ENCODE measurements around the gene EXPH5.
"Not testable (repeated sequence)": the region's sequence is repeated elsewhere in the genome, so short reads cannot be mapped to it uniquely, and the experiment has no call there.

EXPH5 gene, protein sequence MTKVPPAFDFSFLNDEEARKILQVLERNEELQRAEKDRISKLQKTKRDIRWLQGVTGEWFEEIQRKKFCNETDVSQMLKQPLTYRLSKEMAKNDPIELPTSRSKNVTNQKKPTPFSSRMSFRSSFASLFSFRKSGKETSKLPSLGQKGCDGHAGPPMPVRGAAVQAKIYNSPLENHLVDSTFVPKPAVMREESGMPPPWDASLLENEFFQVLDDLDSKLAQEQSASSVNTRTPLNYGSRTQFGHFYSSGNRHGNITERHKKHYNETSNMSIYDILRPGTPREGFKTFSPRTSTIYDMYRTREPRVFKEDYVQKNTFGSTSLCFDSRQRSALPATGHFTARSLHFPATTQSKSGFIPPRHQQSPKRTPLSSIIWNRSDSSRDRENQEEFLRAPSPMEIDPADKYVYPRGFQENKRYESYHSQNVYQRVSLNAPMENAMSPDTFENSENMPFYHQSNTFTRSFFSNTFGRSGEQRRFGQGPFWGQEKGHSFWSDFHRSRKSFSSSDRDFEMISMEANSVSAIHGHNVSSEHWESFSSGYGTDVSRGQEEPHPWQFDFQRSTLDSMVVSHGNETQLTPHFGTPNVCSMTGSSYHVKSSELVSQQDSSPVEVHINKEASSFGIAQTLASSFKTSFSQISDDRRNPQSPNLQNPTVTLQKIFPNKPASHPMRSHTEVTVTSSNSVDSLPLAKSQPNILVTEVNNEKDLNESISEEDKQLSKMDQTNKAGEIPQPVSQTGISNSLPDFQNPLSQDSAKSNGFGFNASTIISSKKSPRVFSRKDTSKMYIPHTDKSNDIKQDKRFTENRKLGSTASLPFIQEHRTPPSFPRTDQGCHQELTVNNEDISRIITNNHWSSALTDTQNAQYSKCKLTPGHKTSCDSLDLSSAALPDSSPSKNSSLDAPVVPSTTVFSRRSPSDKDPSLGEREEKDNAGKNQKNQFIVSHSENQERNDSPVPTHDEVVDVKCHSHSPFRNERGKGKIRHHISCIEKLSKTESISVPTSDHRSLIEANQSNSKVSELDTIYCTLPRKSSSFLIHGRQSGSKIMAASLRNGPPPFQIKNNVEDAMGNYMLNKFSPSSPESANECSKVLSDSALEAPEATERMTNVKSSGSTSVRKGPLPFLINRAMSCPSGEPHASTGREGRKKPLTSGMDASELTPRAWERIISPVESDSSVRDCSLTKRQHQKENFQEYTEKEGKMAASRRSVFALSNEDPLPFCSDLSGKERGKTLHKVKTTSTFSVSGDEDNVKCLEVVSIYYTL (N-terminal part only)

DNA sequence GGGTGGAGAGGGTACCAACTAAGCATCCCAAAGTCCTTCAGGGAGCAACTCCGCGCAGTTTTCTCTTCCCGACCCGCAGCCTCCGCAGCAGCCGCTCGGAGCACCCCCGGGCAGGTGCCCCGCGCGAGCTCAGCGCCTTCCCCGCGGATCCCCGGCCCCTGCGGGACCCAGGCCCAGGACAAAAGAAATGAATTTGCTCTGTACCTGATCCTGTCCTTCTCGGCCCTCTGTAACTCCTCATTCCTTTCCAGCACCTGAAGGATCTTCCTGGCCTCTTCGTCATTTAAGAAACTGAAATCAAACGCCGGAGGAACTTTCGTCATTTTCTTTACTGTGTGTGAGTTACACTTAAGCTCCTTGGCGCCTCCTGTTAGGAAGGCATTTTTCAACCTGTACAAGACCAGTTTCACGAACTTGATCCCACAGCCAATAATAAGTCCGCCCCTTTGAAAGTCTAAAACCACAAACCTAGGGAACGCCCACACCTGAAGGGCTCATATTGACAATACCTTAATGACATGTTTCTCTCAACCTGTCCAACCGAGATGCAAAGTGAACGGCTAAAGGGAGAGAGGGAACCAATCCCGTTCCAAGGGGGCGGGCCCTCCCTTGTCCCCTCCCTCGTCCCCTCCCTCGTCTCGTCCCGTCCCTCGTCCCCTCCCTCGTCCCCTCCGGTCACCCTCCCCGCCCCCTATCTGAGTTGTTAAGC lies at the start of gene EXPH5:
EXPH5 (minus strand) TSS at position 555 of the 709 bp plus-strand sequence; CDS start at position 323, 232 bp downstream.
- DNase-seq (ENCODE audit: insufficient read length, low spot score) (peak; percentile 50), FAIRE-seq (peak; percentile 96)
- no peak for TF ChIP-seq POLR2A (IDR thresholded peaks at IDR 0.05; ENCODE audit: low read depth, low read length)

DNA sequence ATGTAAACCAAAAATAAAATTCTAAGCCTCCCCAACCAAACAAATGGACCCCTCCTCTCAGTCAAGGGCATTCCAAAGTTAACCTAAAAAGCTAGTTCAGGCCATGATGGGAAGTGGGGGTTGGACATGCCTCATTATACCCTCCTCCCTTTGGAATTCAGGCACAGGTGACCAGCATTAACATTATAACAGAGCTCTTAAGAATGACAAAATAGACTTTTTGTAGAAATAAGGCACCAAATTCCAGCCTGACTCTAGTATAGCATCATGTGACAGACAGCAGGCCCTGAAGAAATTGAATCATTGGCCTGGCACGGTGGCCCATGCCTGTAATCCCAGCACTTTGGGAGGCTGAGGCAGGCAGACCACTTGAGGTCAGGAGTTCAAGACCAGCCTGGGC lies 48.2 kb upstream of the EXPH5 start:
- not testable (repeated sequence) for DNase-seq (ENCODE audit: insufficient read length, low spot score); FAIRE-seq

DNA sequence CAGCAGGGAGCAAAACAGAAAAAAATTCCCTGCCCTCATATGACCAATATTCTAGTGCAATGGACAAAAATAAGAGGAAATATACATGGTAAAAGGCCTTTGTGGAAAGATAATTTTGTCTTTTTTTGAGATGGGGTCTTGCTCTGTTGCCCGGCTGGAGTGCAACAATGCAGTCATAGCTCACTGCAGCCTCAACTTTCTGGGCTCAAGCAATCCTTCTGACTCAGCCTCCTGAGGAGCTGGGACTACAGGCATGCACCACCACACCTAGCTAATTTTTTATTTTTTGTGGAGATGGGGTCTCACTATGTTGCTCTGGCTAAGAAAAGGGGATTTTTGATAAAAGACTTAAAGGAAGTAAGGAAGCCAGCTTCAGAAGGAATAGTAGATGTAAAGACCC lies 45.6 kb upstream of the EXPH5 start:
- DNase-seq (ENCODE audit: insufficient read length, low spot score) (no peak), FAIRE-seq (no peak)
- no peak for TF ChIP-seq POLR2A (IDR thresholded peaks at IDR 0.05; ENCODE audit: low read depth, low read length)

DNA sequence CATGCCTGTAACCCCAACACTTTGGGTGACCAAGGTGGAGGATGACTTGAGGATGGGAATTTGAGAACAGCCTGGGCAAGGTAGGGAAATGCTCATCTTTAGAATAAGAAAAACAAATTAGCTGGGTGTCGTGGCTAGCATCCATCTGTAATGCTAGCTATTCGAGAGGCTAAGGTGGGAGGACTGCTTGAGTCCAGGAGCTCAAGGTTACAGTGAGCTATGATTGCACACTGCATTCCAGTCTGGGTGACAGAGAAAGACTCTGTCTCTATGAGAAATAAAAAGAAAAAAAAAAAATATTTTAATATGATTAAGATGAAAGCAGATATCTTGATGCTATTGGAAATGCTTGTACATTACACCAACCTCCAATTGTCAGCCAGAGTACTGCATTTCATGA lies 42.7 kb upstream of the EXPH5 start:
- TF ChIP-seq POLR2A (IDR thresholded peaks at IDR 0.05; ENCODE audit: low read depth, low read length), result no peak
- FAIRE-seq (no peak), DNase-seq (ENCODE audit: insufficient read length, low spot score) (no peak)

DNA sequence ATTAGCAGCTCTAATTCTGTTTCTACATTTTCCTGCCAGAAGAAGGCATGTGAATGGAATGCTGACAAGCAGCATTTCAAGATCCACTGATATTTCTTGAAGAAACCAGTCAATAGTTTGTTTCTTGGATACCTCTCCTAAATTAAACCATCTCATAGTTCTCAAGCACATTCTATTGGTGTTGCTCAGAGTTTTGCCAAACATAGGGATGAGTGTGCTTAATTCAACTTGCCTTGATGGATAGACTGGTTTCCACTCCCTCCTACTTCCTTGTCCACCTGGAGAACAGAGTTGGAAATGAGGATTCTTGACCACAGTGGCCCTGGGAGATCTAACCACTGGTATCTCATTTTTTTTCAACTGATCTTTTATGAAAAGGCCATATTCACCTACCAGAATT lies 41.5 kb upstream of the EXPH5 start:
- no peak for DNase-seq (ENCODE audit: insufficient read length, low spot score)
- TF ChIP-seq POLR2A (IDR thresholded peaks at IDR 0.05; ENCODE audit: low read depth, low read length), result no peak
- FAIRE-seq, result no peak

DNA sequence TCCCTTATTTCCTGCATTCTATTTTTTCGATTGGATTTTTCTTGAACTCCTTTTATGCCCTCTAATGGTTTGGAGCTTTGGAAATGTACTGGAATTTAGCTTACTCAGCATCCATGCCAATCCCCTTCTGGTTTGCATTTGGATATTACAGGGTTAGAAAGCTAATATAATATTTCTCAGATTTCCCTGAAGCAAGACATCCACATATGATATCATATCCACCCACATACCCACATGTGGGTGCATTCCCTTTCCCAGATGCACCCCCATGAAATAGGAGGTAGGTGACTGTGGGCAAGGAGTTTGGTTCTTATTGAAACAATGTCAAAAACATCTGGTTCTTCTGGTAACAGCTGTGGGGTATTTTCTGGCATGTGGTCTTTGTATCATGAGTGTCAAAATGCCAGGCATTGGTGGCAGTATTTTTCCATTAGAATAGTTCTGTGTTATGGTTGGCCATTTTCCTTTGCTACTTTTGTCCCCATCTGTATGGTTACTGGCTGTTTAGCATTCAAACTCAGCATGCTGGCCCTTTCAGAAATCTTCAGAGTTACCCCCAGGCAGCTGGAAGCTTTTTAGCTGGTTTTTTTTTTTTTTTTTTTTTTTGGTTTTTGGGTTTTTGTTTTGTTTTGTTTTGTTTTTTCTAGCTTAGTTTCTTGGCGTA lies 38.6 kb upstream of the EXPH5 start:
- no peak for TF ChIP-seq POLR2A (IDR thresholded peaks at IDR 0.05; ENCODE audit: low read depth, low read length)
- FAIRE-seq (no peak), DNase-seq (ENCODE audit: insufficient read length, low spot score) (no peak)

DNA sequence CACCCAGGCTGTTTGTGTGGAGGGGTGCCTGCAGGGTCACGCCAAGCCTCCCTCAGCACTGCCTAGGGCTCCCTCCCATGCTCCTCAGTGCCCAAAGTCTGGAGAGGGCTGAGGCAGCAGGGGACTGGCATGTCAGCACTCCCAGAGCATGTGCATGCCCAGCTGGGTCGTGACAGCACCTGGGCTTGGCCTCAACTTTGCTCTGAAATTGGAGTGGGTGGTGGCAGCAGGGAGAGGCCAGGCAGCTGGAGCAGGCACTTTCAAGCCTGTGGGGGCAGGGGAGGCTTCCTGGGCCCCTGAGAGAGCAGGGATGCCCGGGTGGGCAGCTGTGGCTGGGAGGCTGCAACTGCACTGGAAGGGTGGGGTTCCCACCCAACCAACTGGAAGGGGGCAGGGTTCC lies 35.7 kb upstream of the EXPH5 start:
- DNase-seq (ENCODE audit: insufficient read length, low spot score) (no peak), FAIRE-seq (no peak)
- TF ChIP-seq POLR2A (IDR thresholded peaks at IDR 0.05; ENCODE audit: low read depth, low read length), result no peak

DNA sequence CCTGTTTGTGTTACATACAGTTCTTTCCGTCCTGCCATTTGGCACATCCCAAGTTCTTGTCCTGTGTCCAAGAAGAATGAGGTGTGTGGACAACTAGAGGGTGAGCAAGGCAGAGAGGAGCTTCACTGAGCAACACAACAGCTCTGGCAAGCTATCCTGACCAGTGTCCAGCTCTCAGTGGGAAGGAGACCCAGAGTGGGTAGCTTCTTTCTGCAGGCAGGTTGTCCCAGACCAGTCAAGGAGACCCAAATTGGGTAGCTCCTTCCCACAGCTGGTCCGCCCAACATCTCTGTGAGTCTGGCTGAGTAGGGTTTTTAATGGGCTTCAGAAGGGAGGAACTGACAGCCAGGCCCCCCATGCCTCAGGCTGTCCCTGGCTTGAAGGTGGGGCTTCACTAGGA lies 35.2 kb upstream of the EXPH5 start:
- DNase-seq (ENCODE audit: insufficient read length, low spot score), result no peak
- FAIRE-seq, result no peak
- no peak for TF ChIP-seq POLR2A (IDR thresholded peaks at IDR 0.05; ENCODE audit: low read depth, low read length)

DNA sequence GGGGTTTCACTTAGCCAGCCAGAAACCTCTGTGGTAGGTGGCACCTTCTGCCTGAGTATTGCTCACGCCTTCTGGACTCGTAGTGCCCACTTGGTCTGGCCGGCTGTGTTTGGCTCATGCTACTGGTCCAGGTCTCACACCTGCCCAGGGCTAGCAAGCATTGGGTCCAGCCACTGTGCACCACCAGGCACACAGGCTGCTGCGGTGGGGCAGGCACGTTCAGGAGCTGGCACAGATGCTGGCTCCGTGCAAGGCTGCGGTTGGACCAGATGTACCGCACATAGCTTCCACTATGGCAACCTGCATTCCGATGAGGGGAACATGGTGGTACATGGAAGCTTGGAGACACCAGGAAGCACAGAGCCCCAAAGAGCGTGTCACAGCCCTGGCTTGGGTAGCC lies 34.8 kb upstream of the EXPH5 start:
- DNase-seq (ENCODE audit: insufficient read length, low spot score), result no peak
- FAIRE-seq, result no peak
- TF ChIP-seq POLR2A (IDR thresholded peaks at IDR 0.05; ENCODE audit: low read depth, low read length), result no peak

DNA sequence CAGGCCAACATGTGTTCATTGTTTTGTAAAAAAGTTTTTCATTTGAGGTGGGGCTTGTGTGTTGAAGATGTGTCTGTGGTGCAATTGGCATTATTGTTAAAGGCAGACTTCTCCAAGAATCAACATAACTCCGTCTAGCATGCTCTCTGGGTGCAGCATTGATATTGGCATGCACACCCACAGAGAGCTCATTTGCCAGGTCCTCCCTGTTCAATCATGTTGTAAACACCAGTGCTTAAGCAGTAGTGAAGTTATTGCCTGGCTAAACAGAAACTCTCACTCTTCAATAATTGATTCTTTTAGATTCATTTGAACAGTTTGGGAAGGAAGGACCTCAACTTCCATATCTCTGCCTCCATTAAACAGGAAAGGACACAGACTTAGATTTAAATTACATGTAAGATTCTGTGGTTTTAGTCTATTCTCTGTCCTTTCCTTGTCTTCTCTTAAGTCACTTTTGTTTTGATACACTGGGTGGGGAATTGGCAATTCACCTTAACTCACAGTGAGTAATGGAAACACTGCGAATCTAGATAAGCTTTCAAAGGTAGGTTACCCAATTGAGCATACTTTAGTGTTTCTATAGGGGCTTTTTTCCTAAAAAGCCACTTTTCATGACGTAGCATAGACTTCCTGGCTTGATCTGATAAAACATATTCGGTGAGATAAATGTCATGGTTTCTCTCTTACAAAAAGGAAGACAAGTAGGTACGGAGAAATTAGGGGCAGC lies 30.8 kb upstream of the EXPH5 start:
- FAIRE-seq (no peak), DNase-seq (ENCODE audit: insufficient read length, low spot score) (no peak)
- TF ChIP-seq POLR2A (IDR thresholded peaks at IDR 0.05; ENCODE audit: low read depth, low read length), result no peak

DNA sequence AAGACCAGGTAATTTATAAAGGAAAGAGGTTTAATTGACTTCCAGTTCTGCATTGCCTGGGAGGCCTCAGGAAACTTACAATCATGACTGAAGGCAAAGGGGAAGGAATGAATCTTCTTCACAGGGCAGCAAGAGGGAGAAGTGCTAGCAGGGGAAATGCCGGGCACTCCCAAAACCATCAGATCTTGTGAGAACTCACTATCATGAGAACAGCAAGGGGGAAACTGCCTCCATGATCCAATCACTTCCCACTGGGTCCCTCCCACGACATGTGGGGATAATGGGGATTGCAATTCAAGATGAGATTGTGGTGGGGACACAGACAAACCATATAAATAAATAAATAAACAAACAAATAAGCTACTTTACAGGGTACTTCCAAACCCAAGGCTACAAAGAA lies 28.8 kb upstream of the EXPH5 start:
- FAIRE-seq (no peak), DNase-seq (ENCODE audit: insufficient read length, low spot score) (no peak)
- TF ChIP-seq POLR2A (IDR thresholded peaks at IDR 0.05; ENCODE audit: low read depth, low read length), result no peak

Data from H54 (cell line).